ENCODE results near the gene SIRPA. TPM values are rescaled to one million over a fixed set of nuclear protein-coding genes. Genes with fewer than 3 reads are reported as not detected.

The SIRPA gene
- total and polyA plus RNA-seq, 2 of the 8 experiments (the other 6 are each of a cell fraction or from before 2014, with no cell fraction given) = 3.9 to 4.3 TPM

DNA sequence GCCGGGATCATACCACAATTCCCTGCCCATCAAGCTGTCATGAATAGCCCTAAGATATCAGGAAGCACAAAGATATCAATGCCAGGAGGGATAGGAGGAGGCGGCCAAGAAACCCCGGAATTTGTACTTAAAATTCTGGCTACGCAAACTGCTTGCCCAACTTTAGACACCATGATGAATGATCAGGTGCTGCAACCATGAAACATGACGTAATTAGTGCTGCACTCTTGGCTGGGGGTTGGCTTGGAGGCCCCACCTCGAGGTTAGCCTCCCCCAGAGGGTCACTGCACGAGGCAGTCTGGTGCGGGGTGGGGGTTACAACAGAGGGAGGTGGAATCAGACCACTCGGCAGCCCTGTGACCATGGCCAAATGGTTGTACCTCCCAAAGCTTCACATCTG is 8.9 kb downstream of the SIRPA start:
- no peaks in the 10 kb centered on the region for H3K9me3 ChIP-seq (ENCODE audit: insufficient read depth in 2 of 2, low read depth in 1 of 2, low read length in 1 of 2)
- no peaks in the 10 kb centered on the region for H3K36me3 ChIP-seq (ENCODE audit: control insufficient read depth in 2 of 4, insufficient read depth in 4 of 4, low read length in 3 of 4)
- H4K5ac ChIP-seq (ENCODE audit: insufficient read length, low read depth, low read length) = no peak overlapping the region
- no peaks in the 10 kb centered on the region; the same call in 1 of the 2 replicates for H3K23me2 ChIP-seq (ENCODE audit: low read depth, low read length)
- WGBS, 2 experiments (ENCODE audit: extremely low coverage in 1 of 2, insufficient coverage in 1 of 2, insufficient read length in 1 of 2, insufficient replicate concordance in 2 of 2, low coverage in 1 of 2, low lambda C conversion rate in 2 of 2, missing lambda C conversion rate in 1 of 2) = 84% methylated on average over 9 of the region's 9 CpGs; no CpG with 5 or more reads in 1 of the 2 experiments
- no peak overlapping the region for H2AK5ac ChIP-seq (ENCODE audit: low read depth, low read length)
- no peak overlapping the region for H3K14ac ChIP-seq (ENCODE audit: insufficient read length)
- no peak overlapping the region for H2BK120ac ChIP-seq (replicated peaks; ENCODE audit: low read depth, low read length)
- H2BK5ac ChIP-seq (ENCODE audit: low read depth, low read length) = no peak overlapping the region
- peaks cover 0 to 4% (median 2%) of the 10 kb centered on the region in 4 experiments; a peak in 1 of 7 replicates for H3K27me3 ChIP-seq (replicated peaks in 1 of 4; ENCODE audit: control insufficient read depth in 3 of 4, extremely low read depth in 1 of 4, insufficient read depth in 3 of 4, low read length in 3 of 4)
- H3K9ac ChIP-seq (replicated peaks in 1 of 4; ENCODE audit: extremely low read depth in 1 of 4, low read depth in 3 of 4, low read length in 3 of 4) = no peak overlapping the region
- no peak overlapping the region for H3K4me2 ChIP-seq (ENCODE audit: insufficient read depth in 1 of 2, low read depth in 2 of 2, low read length in 2 of 2)
- H2BK12ac ChIP-seq (ENCODE audit: low read depth, low read length) = no peak overlapping the region
- CTCF ChIA-PET (ENCODE audit: partially characterized antibody) = interaction anchor here (0.8 to 2.4 kb wide), 3 partner anchors 16 to 189 kb away, joined by 3 to 7 read pairs (median 4); no protein-coding TSS in a partner anchor
- no peak overlapping the region for H4K8ac ChIP-seq (ENCODE audit: extremely low read depth, insufficient read depth, low read length)
- H4K20me1 ChIP-seq (replicated peaks in 1 of 2; ENCODE audit: control insufficient read depth in 1 of 2, insufficient read depth in 2 of 2, low read length in 2 of 2) = peaks cover 2 to 9% of the 10 kb centered on the region in 2 experiments
- POLR2A ChIA-PET (ENCODE audit: partially characterized antibody) = interaction anchor here (0.7 to 0.8 kb wide), 2 partner anchors 43 to 198 kb away, joined by 3 read pairs; partner anchors contain the start of gene STK35
- no peak overlapping the region for H3K23ac ChIP-seq (ENCODE audit: insufficient read length)
- no peaks in the 10 kb centered on the region for H3K79me1 ChIP-seq (ENCODE audit: low read depth, low read length)
- H2AFZ ChIP-seq (ENCODE audit: low read length) = no peak overlapping the region
- no peak overlapping the region for H4K91ac ChIP-seq (replicated peaks; ENCODE audit: insufficient read length, low read length)
- no peak overlapping the region for H3K4ac ChIP-seq (replicated peaks; ENCODE audit: insufficient read length, low read depth, low read length)
- H3K27ac ChIP-seq (ENCODE audit: low read depth, low read length) = no peak overlapping the region
- H3K4me3 ChIP-seq (ENCODE audit: extremely low read depth in 1 of 4, insufficient read depth in 2 of 4, low read depth in 3 of 4, low read length in 4 of 4) = no peak overlapping the region
- no peaks in the 10 kb centered on the region for H3K79me2 ChIP-seq (ENCODE audit: control insufficient read depth in 1 of 2, insufficient read depth in 2 of 2, low read length in 2 of 2)
- no peak overlapping the region for H3K56ac ChIP-seq (replicated peaks; ENCODE audit: insufficient read length, low read depth, low read length)
- no peak overlapping the region for H3K18ac ChIP-seq (ENCODE audit: extremely low read depth, low read length)
- H3K4me1 ChIP-seq (replicated peaks in 1 of 4; ENCODE audit: control insufficient read depth in 3 of 4, insufficient read depth in 4 of 4, low read length in 3 of 4) = peaks cover 0 to 10% (median 4%) of the 10 kb centered on the region in 4 experiments; a peak in 5 of 7 replicates
- H2BK15ac ChIP-seq (ENCODE audit: low read length) = no peak overlapping the region
- no peak overlapping the region for H2BK20ac ChIP-seq (ENCODE audit: low read length)
- DNase-seq (ENCODE audit: low read depth in 1 of 2, low spot score in 2 of 2) (no peak), FAIRE-seq (no peak)
- TF ChIP-seq GTF2F1 (IDR thresholded peaks at IDR 0.05; ENCODE audit: borderline replicate concordance, low read depth, low read length) (no peak), KDM4A (IDR thresholded peaks at IDR 0.05; ENCODE audit: low read depth, low read length, severe bottlenecking) (no peak), JUN (IDR thresholded peaks at IDR 0.05; ENCODE audit: low read depth, low read length) (no peak), SRF (IDR thresholded peaks at IDR 0.05; ENCODE audit: low read depth, low read length) (no peak), YY1 (IDR thresholded peaks at IDR 0.05; ENCODE audit: low read depth, low read length) (no peak), MAFK (IDR thresholded peaks at IDR 0.05; ENCODE audit: low read depth, low read length) (no peak), RBBP5 (IDR thresholded peaks at IDR 0.05; ENCODE audit: borderline replicate concordance, low read depth, low read length) (no peak), BRCA1 (IDR thresholded peaks at IDR 0.05; ENCODE audit: low read depth, low read length) (no peak), TBP (IDR thresholded peaks at IDR 0.05; ENCODE audit: low read depth, low read length) (no peak), TCF12 (IDR thresholded peaks at IDR 0.05; ENCODE audit: low read depth, low read length) (no peak), SP2 (IDR thresholded peaks at IDR 0.05; ENCODE audit: low read length) (no peak), SIN3A (conservative IDR thresholded peaks at IDR 0.05 in 1 of 2, IDR thresholded peaks at IDR 0.05 in 1 of 2; ENCODE audit: low read depth in 1 of 2, low read length in 2 of 2) (no peak)
- TF ChIP-seq, protein P1, sequence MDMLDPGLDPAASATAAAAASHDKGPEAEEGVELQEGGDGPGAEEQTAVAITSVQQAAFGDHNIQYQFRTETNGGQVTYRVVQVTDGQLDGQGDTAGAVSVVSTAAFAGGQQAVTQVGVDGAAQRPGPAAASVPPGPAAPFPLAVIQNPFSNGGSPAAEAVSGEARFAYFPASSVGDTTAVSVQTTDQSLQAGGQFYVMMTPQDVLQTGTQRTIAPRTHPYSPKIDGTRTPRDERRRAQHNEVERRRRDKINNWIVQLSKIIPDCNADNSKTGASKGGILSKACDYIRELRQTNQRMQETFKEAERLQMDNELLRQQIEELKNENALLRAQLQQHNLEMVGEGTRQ (IDR thresholded peaks at IDR 0.05; ENCODE audit: low read length) = no peak
